Stimulated activated CD4-positive, alpha-beta T cell treated with anti-CD3 and anti-CD28 coated beads, Interleukin-12 subunit alpha, Interleukin-12 subunit beta, amount 100 ng/mL, for 24 hours (primary cell): ENCODE results near the gene NR2C2.
"Not testable (repeated sequence)": the region's sequence is repeated elsewhere in the genome, so short reads cannot be mapped to it uniquely, and the experiment has no call there.

Source experiments
- DNase-seq, 2 experiments: peaks; one replicate each; pipeline ENCODE4 v3.0.0-alpha.2; 2020; ENCODE audit warnings: low read depth in 2 of 2

The NR2C2 gene

DNA sequence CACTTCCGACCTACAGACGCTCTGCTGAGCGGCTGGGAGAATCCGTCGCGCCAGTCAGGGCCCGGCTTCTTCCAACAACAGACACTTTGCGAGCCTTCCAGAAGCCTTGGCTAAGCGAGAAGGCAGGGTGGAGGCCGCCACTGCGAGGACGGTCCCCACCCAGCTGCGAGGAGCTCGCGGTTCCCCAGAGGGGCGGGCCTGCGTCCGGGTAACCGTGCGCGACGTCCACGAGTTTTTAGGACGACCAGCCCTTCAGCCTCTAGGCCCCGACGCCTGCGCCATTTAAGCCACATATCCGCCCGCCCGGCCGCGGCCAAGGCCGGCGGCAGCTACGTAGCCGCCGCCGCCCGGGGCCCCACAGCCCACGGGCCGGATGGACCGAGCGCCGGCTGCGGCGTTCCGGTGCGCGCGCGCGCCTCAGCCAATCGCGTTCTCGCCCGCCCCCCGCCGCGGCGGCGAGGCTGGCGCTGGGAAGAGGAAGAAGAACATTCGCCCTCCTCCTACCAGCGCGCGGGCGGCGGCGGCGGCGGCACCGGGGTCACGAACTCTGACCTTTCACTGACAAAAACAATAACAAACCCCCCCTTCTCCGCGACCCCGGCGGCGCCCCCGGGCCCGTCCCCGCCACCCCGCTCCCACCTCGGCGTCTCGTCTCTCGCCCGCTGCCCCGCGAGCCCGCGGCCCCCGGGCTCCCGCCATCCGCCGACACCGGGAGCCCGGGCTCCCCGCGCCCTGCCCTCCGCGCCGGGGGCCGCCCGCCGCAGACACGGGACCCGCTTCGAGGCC, at the start of gene NR2C2:
Gene NR2C2, plus strand, starts transcription at position 484 of the 786 bp plus-strand sequence. CDS start 56,332 bp downstream, outside the sequence.
- peak; percentile 70 to 77 for DNase-seq

- DNase-seq = no peak
Measured at GRCh38 chr3:14898929-14899328, 48.5 kb upstream of the NR2C2 start.

DNA sequence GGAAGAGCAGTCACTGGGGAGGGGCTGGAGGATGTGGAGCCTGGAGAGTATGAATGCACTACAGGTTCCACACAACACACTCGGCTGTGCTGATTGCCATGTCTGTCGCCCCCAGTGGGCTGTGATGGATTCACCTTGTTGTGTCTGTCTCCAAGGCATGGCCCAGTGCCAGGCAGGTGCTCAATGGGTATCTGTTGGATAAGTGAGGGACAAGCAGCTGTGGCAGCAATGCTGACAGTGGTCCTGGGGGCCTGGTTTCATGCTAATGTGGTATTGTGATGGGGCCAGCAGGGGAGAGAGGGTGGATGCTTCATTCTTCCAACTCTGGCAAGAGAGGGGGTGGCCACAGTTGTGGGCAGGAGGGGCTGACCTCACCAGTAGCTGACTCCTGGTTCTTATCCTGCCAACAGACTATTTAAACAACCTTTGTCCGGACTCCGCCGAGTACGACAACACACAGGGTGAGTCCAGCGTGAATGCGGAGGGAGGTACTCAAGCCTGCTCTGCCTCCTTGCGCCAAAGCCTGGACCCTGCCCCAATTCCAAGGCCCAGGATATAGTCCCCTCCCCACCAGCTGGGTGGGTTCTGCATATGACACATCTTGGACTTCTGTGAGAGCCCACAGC, 47.3 kb upstream of the NR2C2 start:
- no peak for DNase-seq

- DNase-seq = no peak
Measured at GRCh38 chr3:14900881-14901873, 46.2 kb upstream of the NR2C2 start.

DNA sequence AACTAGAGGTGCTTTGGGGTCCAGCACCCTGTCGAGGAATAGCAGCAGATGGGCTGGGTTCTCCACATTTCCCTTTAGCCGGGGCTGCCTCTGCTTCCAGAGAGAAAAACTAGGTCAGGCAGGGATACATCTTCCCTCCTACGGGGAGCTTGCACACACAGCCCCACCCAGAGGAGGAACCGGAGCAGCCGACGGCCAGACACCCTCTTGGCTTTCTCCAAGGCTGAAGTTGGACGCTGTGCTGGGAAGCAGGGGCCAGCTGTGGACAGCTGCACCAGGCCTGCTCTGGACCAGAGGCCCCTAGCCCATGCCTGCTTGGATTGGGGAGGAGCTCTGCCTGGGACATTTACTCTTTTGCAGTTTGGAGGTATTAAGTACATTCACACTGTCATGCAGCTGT, 44.7 kb upstream of the NR2C2 start:
- DNase-seq = no peak

DNA sequence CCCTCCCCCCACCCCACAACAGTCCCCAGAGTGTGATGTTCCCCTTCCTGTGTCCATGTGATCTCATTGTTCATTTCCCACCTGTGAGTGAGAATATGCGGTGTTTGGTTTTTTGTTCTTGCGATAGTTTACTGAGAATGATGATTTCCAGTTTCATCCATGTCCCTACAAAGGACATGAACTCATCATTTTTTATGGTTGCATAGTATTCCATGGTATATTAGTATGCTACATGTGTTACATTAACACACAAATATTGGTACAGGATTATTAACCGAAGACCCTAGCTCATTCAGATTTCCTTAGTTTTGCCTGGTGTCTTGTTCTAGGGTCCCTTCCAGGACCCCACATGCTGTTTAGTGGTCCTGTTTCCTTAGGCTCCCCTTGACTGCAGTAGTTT, 43.9 kb upstream of the NR2C2 start:
- not testable (repeated sequence) for DNase-seq

DNA sequence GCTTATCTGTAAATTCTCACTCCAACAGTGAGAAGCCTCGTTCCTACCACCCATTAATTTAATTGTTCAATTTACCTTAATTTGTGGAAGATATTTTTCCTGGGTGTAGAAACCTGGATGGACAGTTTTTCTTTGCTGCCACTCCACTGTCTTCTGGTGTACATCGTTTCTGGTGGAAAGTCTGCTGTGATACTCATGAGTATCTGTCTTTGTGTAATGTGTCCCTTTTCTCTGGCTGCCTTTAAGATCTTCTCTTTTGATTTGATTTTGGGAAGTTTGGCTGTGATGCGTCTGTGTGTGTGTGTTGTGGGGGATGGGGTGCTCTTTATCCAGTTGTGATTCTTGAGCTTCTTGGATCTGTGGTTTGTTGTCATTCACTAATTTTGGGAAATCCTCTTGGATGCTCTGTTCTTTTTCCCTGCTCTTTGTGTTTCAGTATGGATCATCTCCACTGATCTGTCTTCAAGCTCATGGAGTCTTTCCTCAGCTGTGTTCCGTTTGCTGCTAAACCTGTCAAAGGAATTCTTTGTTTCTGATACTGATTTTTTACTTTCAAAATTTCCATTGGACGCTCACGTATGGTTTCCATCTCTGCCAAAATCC, 42.2 kb upstream of the NR2C2 start:
- DNase-seq = no peak

DNA sequence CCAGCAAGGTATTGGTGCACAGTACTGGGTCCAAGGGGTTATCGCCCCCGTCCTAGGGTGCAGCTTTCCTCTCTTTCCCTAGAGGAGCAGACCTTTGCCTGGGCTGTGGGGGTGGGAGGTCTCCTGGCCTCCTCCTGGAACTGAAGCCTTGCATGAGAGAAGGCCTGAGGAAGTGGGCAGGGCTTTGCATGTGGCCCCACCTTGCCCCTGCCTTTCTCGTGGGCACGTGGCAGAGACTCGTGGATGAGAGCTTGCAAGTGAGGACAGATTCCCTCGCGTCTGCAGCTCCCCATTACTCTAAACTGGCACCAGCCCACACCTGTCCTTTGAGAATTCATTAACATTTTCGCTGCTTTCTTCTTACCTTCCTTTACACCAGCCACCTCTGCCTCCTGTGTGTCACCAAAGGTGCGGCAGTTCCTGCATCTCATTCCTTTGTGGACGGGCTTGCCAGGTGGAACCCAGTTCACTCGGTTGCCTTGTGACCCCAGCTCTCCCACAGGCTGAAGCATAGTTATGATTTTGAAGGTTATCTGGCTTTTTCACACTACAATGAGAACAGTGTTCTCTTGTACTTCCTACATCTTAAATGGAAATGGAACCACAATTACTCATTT, 40.9 kb upstream of the NR2C2 start:
- no peak for DNase-seq

DNA sequence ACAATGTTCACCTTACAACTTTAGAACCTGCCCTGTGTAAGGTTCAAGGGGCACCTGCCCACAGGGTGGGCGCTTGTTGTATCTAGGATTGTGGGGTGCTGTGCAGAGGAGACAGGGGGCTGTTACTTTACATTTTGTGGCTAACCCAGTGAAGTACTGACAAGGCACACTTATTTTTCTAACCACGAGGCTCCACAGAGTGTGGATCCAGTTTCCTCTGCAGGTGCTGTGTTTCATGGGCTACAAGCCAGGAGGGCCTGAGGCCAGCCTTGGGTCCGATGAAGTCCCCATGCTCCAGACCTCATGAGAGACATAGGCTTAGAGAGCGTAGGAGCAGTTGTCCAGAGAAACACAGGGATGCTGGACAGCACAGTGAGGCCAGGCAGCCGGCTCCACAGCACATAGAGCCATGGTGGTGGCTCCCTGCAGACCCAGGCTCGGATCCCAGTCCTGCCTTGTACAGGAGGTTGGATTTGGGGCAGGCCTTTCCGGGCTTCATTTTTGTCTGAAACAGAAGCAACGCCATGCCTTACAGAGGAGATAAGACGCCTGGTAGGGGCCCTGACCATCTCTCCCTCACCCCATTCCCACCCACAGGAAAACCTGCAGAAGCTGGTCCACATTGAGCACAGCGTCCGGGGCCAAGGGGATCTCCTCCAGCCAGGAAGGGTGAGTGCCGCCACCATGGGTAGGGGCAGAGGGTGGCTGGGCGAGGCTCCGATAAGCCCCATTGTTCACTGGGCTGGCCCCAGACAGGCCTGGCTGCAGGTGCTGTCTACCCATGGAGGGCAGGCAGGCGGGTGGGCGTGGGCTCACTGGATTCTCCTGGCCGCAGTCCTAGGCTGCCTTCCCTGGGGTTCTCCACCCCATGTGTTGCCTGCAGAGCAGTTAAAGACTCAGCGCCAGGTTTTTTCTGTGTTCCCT, 40.1 kb upstream of the NR2C2 start:
- no peak for DNase-seq

DNA sequence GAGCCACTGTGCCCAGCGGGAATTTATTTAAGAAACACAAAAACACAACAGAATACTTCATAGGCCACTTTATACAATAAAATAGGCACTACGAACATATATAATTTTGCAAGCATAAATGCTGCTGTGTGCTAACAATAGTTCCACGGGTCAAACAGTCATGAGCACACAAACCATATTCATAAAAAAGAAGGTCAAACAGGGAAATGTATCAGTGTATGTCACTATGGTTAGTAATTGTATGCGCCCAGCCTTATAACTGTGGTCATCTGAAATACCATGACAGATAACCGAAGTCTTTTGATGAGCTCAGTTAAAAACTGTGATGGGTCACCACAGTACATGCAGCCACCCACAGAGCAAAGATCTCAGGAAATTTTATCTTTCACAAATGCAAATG, 38.1 kb upstream of the NR2C2 start:
- DNase-seq = no peak

DNA sequence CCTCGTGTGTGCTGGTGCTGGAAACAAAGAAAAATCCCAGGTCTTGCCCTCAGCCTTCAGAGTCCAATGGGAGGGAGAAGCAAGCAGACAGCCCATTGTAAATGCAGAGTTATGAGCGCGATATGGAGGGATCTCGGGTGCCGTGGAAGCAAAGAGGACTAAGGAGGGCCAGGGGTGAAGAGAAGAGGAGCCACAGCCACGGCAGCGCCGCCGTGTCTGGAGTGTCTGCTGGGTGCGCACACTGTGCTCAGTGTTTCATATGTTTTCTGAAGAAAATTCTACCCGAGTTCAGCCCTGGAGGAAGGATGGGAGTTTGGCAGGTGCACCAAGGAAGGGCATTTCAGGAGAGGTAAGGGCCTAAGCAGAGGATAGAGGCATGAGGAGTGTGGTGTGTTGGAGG, 35.7 kb upstream of the NR2C2 start:
- no peak for DNase-seq

DNA sequence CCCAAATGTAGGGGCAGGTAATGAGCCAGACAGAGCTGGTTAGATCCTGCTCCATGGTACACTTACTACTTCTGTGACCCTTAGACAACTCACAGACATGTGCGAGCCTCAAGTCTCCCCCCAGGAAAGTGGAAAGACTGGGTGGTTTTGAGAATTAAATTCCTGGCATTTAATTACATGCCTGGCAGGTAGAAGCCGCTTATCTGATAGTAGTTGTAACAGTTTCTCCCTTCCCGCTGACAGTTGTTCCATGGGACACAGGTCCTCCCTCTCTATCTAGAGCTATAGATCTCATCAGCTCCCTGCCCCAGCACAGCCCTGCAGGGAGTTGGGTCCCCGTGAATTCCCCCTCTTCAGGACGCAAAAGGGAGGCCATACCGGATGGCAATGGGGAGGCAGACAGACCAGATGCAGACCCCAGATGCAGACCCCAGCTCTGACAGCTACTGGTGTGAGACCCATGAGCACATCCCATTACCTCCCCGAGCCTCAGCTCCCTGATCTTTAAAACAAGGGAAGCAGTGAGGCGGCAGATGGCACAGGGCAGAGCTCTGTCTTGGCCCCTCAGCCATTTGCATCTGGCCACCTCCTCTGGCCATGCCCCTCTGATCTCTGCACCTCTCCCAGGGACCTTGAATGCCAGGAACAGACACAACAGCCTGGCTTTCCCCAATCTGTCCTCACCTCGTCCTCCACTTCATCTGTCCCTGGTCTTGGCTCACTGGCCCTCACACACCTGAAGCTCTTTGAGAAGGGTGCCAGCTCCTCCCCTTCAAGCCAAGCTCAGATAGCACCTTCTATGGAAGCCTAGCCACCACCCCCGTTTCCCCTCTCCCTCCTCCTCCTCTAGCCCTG, 34.1 kb upstream of the NR2C2 start:
- DNase-seq = no peak

DNA sequence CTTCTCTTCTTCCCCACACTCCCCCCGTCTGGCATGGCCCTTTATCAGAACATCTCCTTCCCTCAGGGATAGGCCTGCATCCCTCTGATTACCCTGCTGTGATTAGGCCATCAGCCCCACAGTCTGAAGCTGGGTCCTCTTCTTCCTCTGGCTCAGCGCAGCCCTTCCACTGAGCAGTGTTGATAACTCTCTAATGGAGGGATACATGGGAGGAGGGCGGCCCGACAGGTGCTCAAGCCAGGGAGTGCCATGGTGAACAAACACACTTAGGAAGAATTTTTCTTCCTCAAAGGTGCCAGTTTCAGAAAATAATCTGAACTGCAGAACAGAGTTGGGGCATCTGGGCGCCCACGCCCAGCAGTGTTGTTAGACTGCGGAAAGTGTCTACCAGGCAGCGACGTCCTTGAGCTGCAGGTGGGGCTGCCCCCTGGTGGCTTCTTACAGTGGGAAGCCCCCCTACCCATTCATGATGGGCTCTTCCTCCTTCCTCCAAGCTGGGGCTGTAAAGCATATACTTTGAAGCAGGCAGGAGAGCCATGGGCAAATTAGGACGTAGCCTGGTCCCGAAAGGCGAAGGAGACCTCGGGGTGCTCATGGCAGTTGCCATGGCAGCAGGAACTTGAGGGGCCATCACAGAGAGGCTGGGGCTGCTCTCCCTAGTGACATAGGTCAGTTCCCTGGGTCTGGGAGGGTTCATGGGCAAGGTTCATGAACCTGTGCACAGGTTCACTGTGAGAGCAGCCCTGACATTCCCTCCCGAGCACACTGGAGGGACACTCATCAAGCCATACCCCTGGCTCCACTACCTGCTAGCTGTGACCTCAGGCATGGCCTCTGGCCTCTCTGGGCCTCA, 33.2 kb upstream of the NR2C2 start:
- DNase-seq = no peak

GRCh38 chr3:14914779-14915117, 32.6 kb upstream of the NR2C2 start:
- DNase-seq = no peak

DNA sequence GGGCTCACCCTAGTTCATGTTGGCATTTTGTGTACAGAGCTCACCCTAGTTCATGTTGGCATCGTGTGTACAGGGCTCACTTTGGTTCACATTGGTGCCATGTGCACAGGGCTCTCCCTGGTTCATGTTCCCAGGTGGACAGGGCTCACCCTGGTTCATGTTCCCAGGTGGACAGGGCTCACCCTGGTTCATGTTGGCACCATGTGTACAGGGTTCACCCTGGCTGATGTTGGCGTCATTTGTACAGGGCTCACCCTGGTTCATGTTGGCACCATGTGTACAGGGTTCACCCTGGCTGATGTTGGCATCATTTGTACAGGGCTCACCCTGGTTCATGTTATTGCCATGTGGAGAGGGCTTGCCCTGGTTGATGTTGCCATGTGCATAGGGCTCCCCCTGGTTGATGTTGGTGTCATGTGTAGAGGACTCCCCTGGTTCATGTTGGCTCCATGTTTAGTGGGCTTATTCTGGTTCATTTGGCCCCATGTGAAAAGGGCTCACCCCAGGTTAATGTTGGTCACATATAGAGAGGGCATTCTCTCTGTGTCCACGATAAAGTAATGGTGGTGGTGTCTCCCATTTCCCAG, 31.7 kb upstream of the NR2C2 start:
- no peak for DNase-seq

DNA sequence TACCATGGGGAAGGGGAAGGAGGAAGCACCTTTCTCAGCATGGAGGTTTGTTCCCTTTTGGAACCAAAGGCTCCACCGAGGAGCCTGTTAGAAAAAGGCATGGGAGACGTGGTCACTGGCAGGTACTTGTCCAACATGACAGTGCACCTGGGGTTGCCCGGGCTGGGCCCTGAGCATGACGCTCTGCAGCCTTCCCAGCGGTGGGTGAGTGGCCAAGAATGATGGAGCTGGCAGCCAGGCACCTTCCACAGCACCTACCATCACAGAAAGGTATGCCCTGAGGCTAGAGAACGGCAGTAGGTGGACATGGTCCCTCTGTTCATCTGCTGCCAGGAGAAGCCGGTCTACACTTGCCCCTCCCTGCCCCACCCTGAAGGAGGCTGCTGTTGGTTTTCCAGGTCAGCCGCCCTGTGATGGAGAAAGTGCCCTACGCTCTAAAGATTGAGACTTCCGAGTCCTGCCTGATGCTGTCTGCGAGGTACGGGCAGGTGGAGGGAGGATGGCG, 29.0 kb upstream of the NR2C2 start:
- no peak for DNase-seq

DNA sequence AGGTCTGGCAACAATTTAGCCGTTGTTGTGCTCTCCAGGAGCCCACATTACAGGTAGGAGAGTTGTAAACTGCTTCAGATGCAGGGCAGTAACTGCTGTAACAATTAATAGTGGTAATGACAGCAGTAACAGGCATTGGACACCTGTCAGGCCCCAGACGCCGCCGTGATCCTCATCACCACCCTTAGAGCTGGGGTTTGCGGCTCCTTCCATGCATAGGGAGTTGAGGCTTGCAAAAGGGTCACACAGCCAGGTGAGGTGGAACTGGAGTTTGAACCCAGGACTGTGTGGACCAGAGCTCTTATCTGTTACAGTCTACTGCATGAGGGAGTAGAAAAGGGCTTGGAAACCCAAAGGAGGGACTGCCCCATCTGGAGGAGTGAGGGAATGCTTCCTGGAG, 26.8 kb upstream of the NR2C2 start:
- DNase-seq = no peak

GRCh38 chr3:14921034-14921616, 26.3 kb upstream of the NR2C2 start:
- peak; percentile 61 to 78 for DNase-seq
